H9 (cell line): ENCODE data around the gene IER5L. TPM values are rescaled to one million over a fixed set of nuclear protein-coding genes. Genes with fewer than 3 reads are reported as not detected.

Source experiments
- DNase-seq: peaks from one replicate; pipeline ENCODE4 v3.0.0-alpha.2; 2017
- H2AFZ ChIP-seq: one replicate; pipeline ENCODE4 v1.6.1; 2013; ENCODE audit warnings: mild to moderate bottlenecking, low read length, control low read depth, moderate library complexity
- H2AK5ac ChIP-seq: 2 replicates; pipeline ENCODE4 v1.6.1; 2013; ENCODE audit warnings: low read length, control low read depth, mixed read lengths; ENCODE audit not compliant: insufficient read length
- H2BK120ac ChIP-seq: one replicate; pipeline ENCODE4 v1.6.1; 2013; ENCODE audit warnings: low read depth, mild to moderate bottlenecking, low read length, control low read depth, inconsistent platforms; ENCODE audit not compliant: poor library complexity, severe bottlenecking
- H2BK12ac ChIP-seq: 2 replicates; pipeline ENCODE4 v1.6.1; 2013; ENCODE audit warnings: low read length, control low read depth, mixed read lengths, low read depth; ENCODE audit not compliant: insufficient read length
- H2BK15ac ChIP-seq: 2 replicates; pipeline ENCODE4 v1.6.1; 2013; ENCODE audit warnings: low read depth, low read length, control low read depth
- H2BK20ac ChIP-seq: one replicate; pipeline ENCODE4 v1.6.1; 2013; ENCODE audit warnings: low read depth, mild to moderate bottlenecking, low read length, control low read depth, inconsistent platforms; ENCODE audit not compliant: poor library complexity, severe bottlenecking
- H2BK5ac ChIP-seq: 2 replicates; pipeline ENCODE4 v1.6.1; 2013; ENCODE audit warnings: low read length, control low read depth, mixed read lengths; ENCODE audit not compliant: insufficient read length
- H3K14ac ChIP-seq: 2 replicates; pipeline ENCODE4 v1.6.1; 2013; ENCODE audit warnings: low read length, control low read depth; ENCODE audit not compliant: insufficient read depth
- H3K18ac ChIP-seq: 2 replicates; pipeline ENCODE4 v1.6.1; 2013; ENCODE audit warnings: low read depth, mild to moderate bottlenecking, mixed read lengths, low read length, control low read depth; ENCODE audit not compliant: insufficient read length
- H3K23ac ChIP-seq: 2 replicates; pipeline ENCODE4 v1.6.1; 2013; ENCODE audit warnings: low read length, control low read depth, mixed read lengths, low read depth; ENCODE audit not compliant: insufficient read length
- H3K23me2 ChIP-seq: 2 replicates; pipeline ENCODE4 v1.6.1; 2013; ENCODE audit warnings: low read depth, mild to moderate bottlenecking, mixed read lengths, low read length, control low read depth; ENCODE audit not compliant: insufficient read length, poor library complexity, severe bottlenecking
- H3K27ac ChIP-seq: 2 replicates; pipeline ENCODE4 v1.5.1; 2013; ENCODE audit warnings: low read length, control low read depth, mixed read lengths, low read depth; ENCODE audit not compliant: insufficient read length
- H3K27me3 ChIP-seq: 2 replicates; pipeline ENCODE4 v1.6.1; 2013; ENCODE audit warnings: low read length, control low read depth, inconsistent platforms; ENCODE audit not compliant: insufficient read depth
- H3K4ac ChIP-seq: 2 replicates; pipeline ENCODE4 v1.6.1; 2013; ENCODE audit warnings: low read depth, mild to moderate bottlenecking, control low read depth, inconsistent platforms, low read length, moderate library complexity
- H3K4me1 ChIP-seq: 2 replicates; pipeline ENCODE4 v1.6.1; 2013; ENCODE audit warnings: low read length, control low read depth, inconsistent platforms; ENCODE audit not compliant: insufficient read depth
- H3K4me2 ChIP-seq: 2 replicates; pipeline ENCODE4 v1.6.1; 2013; ENCODE audit warnings: low read length, control low read depth, mixed read lengths; ENCODE audit not compliant: insufficient read length, insufficient read depth
- H3K56ac ChIP-seq: 2 replicates; pipeline ENCODE4 v1.6.1; 2013; ENCODE audit warnings: low read depth, mild to moderate bottlenecking, mixed read lengths, low read length, control low read depth; ENCODE audit not compliant: insufficient read length
- H3K79me1 ChIP-seq: 2 replicates; pipeline ENCODE4 v1.6.1; 2013; ENCODE audit warnings: low read depth, mild to moderate bottlenecking, moderate library complexity, low read length, control low read depth, inconsistent platforms; ENCODE audit not compliant: insufficient read depth, poor library complexity, severe bottlenecking
- H3K79me2 ChIP-seq: 2 replicates; pipeline ENCODE4 v1.6.1; 2013; ENCODE audit warnings: low read length, control low read depth, inconsistent platforms; ENCODE audit not compliant: insufficient read depth
- H3K9ac ChIP-seq: 2 replicates; pipeline ENCODE4 v1.6.1; 2013; ENCODE audit warnings: low read length, control low read depth, mixed read lengths; ENCODE audit not compliant: insufficient read length; ENCODE audit errors: extremely low read depth
- H3K9me3 ChIP-seq: one replicate; pipeline ENCODE4 v1.6.1; 2013; ENCODE audit warnings: low read depth, low read length, inconsistent platforms; ENCODE audit not compliant: control insufficient read depth
- H3T11ph ChIP-seq: one replicate; pipeline ENCODE4 v1.6.1; 2013; ENCODE audit warnings: mild to moderate bottlenecking, low read length, control low read depth, inconsistent platforms
- H4K20me1 ChIP-seq: one replicate; pipeline ENCODE4 v1.6.1; 2013; ENCODE audit not compliant: control insufficient read depth, insufficient read length, insufficient read depth
- H4K5ac ChIP-seq: 2 replicates; pipeline ENCODE4 v1.6.1; 2013; ENCODE audit warnings: low read depth, mild to moderate bottlenecking, mixed read lengths, low read length, control low read depth; ENCODE audit not compliant: insufficient read length
- H4K8ac ChIP-seq: replicated peaks from 2 replicates; pipeline ENCODE4 v1.6.1; 2013; ENCODE audit warnings: low read length, control low read depth, mixed read lengths, low read depth; ENCODE audit not compliant: insufficient read length
- H4K91ac ChIP-seq: 2 replicates; pipeline ENCODE4 v1.6.1; 2013; ENCODE audit warnings: low read depth, mild to moderate bottlenecking, moderate library complexity, mixed read lengths, low read length, control low read depth; ENCODE audit not compliant: insufficient read length
- H3K27ac Mint-ChIP-seq, 3 experiments: 2 replicates in 2 of 3; 3 replicates in 1 of 3; pipeline ENCODE4 v1.8.0; 2020 to 2021; ENCODE audit warnings: mixed read lengths in 3 of 3, mild to moderate bottlenecking in 1 of 3, moderate library complexity in 1 of 3
- H3K27me3 Mint-ChIP-seq: 2 replicates; pipeline ENCODE4 v1.8.0; 2021; ENCODE audit warnings: low read depth, mild to moderate bottlenecking, moderate library complexity, mixed read lengths
- H3K36me3 Mint-ChIP-seq, 3 experiments: 2 replicates in 2 of 3; 3 replicates in 1 of 3; pipeline ENCODE4 v1.8.0; 2020 to 2021; ENCODE audit warnings: low read depth in 3 of 3, mixed read lengths in 3 of 3; ENCODE audit not compliant: insufficient read depth in 1 of 3
- H3K4me1 Mint-ChIP-seq, 2 experiments: 2 replicates each; pipeline ENCODE4 v1.8.0; 2020; ENCODE audit warnings: mixed read lengths in 2 of 2
- H3K4me3 Mint-ChIP-seq, 2 experiments: 2 replicates in 1 of 2; 3 replicates in 1 of 2; pipeline ENCODE4 v1.8.0; 2020 to 2021; ENCODE audit warnings: mild to moderate bottlenecking in 2 of 2, mixed read lengths in 2 of 2, moderate library complexity in 1 of 2
- H3K9me3 Mint-ChIP-seq, 2 experiments: 2 replicates in 1 of 2; 3 replicates in 1 of 2; pipeline ENCODE4 v1.8.0; 2020; ENCODE audit warnings: mild to moderate bottlenecking in 2 of 2, mixed read lengths in 2 of 2, moderate library complexity in 1 of 2
- CTCF ChIP-seq: fragments of 200-600 bp; sonication (generic); conservative IDR thresholded peaks from 3 replicates; pipeline ENCODE4 v1.8.0; 2021; ENCODE audit warnings: antibody characterized with exemption, mild to moderate bottlenecking
- WGBS: extraction: QIAGEN DNeasy Blood & Tissue Kit; methylation state at CpG from one replicate; pipeline ENCODE4 v1.1.7; 2013; ENCODE audit warnings: missing lambda C conversion rate, low lambda C conversion rate, mixed read lengths; ENCODE audit not compliant: insufficient read length; ENCODE audit errors: extremely low coverage; 5-methylcytosine and 5-hydroxymethylcytosine counted together
- total RNA-seq: library from RNA; stranded (reverse); gene quantifications from 2 replicates; pipeline ENCODE4 v1.2.1, GENCODE V29; 2021

The IER5L gene
- total RNA-seq, 1 experiment from 2014 or later = 1.0 TPM

DNA sequence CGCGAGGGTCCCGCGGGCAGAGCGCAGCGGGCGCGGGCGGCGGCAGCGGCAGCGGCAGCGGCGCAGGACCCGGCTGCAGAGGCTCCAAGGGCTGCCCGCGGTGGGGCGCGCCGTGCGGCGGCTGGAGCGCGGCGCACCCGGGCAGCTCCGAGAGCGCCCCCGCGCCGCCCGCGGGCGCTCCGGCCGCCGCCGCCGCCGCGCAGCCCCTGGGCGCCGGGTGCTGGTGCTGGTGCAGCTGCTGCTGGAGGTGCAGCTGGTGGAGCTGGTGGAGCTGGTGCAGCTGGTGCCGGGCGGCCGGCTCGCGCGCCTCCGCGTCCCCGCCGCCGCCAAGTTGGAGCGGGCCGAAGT lies 644 bp downstream of the IER5L start:
- Histone ChIP-seq H3K56ac (no peak overlapping the region), H2BK20ac (no peak overlapping the region), H3K9ac (no peak overlapping the region), H2AFZ (no peak overlapping the region), H3K4ac (no peak overlapping the region), H2BK5ac (no peak overlapping the region), H4K20me1 (no peaks in the 10 kb centered on the region), H3K23ac (no peak overlapping the region), H4K5ac (no peak overlapping the region), H2BK120ac (no peak overlapping the region), H2AK5ac (no peak overlapping the region), H3K27me3 (peaks cover 55% of the 10 kb centered on the region), H3K79me1 (no peaks in the 10 kb centered on the region), H3K4me2 (peak overlapping the region; percentile 93), H3K27ac (no peak overlapping the region), H3K4me1 (no peaks in the 10 kb centered on the region; the same call in 1 of the 2 replicates), H3K14ac (no peak overlapping the region), H4K8ac (no peak overlapping the region), H3T11ph (no peak overlapping the region), H3K79me2 (no peaks in the 10 kb centered on the region), H3K18ac (no peak overlapping the region), H2BK12ac (no peak overlapping the region), H3K23me2 (peaks cover 29% of the 10 kb centered on the region), H4K91ac (no peak overlapping the region), H2BK15ac (no peak overlapping the region), H3K9me3 (no peaks in the 10 kb centered on the region)
- Mint-ChIP-seq H3K4me1 (peaks cover 16 to 26% of the 10 kb centered on the region in 2 experiments), H3K4me3 (no peak overlapping the region), H3K36me3 (no peaks in the 10 kb centered on the region; a peak in 1 of 7 replicates), H3K27ac (no peak overlapping the region), H3K27me3 (peaks cover 84% of the 10 kb centered on the region), H3K9me3 (peaks cover 0 to 3% of the 10 kb centered on the region in 2 experiments; a peak in 1 of 5 replicates)
- WGBS = no CpG with 5 or more reads among the region's 56 CpGs
- no peak for TF ChIP-seq CTCF
- no peak for DNase-seq
